ENCODE results near the gene SLC19A3.
"Not testable (repeated sequence)": the region's sequence is repeated elsewhere in the genome, so short reads cannot be mapped to it uniquely, and the experiment has no call there.

Gene SLC19A3

GRCh38 chr2:227724394-227725039 lies 6.7 kb upstream of the SLC19A3 start, which contains the start of gene SCYGR6:
SCYGR6 (minus strand) TSS chr2:227724757; CDS start chr2:227724757, 0 bp downstream.
- DNase-seq (ENCODE audit: low read depth) = peak; percentile 56
- no peak within 1 kb of the TSS for H3K4me3 ChIP-seq (ENCODE audit: low read depth, low read length)

GRCh38 chr2:227722821-227723220 lies 5.0 kb upstream of the SLC19A3 start:
- H3K4me3 ChIP-seq (ENCODE audit: low read depth, low read length); DNase-seq (ENCODE audit: low read depth): not testable (repeated sequence)

More at GRCh38 chr2:227724394-227725039, 6.7 kb upstream of the SLC19A3 start, which contains the start of gene SCYGR6:
- TF ChIP-seq MYC (IDR thresholded peaks at IDR 0.05; ENCODE audit: low read depth, low read length) = no peak
- TF ChIP-seq, protein P1, sequence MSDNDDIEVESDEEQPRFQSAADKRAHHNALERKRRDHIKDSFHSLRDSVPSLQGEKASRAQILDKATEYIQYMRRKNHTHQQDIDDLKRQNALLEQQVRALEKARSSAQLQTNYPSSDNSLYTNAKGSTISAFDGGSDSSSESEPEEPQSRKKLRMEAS (IDR thresholded peaks at IDR 0.05; ENCODE audit: low read depth, low read length) = no peak
- TF ChIP-seq CTCF (IDR thresholded peaks at IDR 0.05; ENCODE audit: low read depth, low read length) = no peak
- TF ChIP-seq POLR2A (IDR thresholded peaks at IDR 0.05; ENCODE audit: extremely low read depth, insufficient read length) = no peak

DNA sequence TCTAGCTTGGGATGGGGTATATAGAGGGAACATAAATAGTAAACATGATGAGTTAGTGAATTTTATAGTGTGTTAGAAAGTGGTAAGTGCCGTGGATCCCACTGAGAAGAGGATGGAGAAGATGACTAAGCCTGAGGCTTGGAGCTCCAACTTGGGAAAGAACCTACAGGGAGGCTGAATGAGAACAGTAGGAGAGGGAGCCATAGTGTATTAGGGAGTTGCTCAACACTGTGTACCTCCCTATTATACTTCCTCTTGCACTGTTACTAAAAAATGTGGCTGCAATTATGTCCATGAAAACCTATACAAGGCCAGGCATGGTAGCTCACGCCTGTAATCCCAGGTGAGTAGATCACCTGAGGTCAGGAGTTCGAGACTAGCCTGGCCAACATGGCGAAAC lies 2.9 kb upstream of the SLC19A3 start:
- no peak for TF ChIP-seq POLR2A (IDR thresholded peaks at IDR 0.05; ENCODE audit: extremely low read depth, insufficient read length)
- TF ChIP-seq, protein P1 (IDR thresholded peaks at IDR 0.05; ENCODE audit: low read depth, low read length) = no peak
- H3K4me3 ChIP-seq (ENCODE audit: low read depth, low read length) = no peak overlapping the region
- peak; percentile 35 for DNase-seq (ENCODE audit: low read depth)

GRCh38 chr2:227719641-227720040 lies 1.8 kb upstream of the SLC19A3 start:
- H3K4me3 ChIP-seq (ENCODE audit: low read depth, low read length) = no peak overlapping the region
- TF ChIP-seq, protein P1 (IDR thresholded peaks at IDR 0.05; ENCODE audit: low read depth, low read length) = no peak
- no peak for TF ChIP-seq POLR2A (IDR thresholded peaks at IDR 0.05; ENCODE audit: extremely low read depth, insufficient read length)
- no peak for TF ChIP-seq CTCF (IDR thresholded peaks at IDR 0.05; ENCODE audit: low read depth, low read length)
- no peak for TF ChIP-seq MYC (IDR thresholded peaks at IDR 0.05; ENCODE audit: low read depth, low read length)

GRCh38 chr2:227716501-227716900 lies 1.3 kb downstream of the SLC19A3 start:
- TF ChIP-seq, protein P1 (IDR thresholded peaks at IDR 0.05; ENCODE audit: low read depth, low read length) = no peak
- no peak for TF ChIP-seq POLR2A (IDR thresholded peaks at IDR 0.05; ENCODE audit: extremely low read depth, insufficient read length)
- no peak for TF ChIP-seq CTCF (IDR thresholded peaks at IDR 0.05; ENCODE audit: low read depth, low read length)
- no peak for TF ChIP-seq MYC (IDR thresholded peaks at IDR 0.05; ENCODE audit: low read depth, low read length)
- no peak for DNase-seq (ENCODE audit: low read depth)
- no peak overlapping the region for H3K4me3 ChIP-seq (ENCODE audit: low read depth, low read length)

More at GRCh38 chr2:227719641-227720040, 1.8 kb upstream of the SLC19A3 start:
- DNase-seq (ENCODE audit: low read depth) = peak; percentile 41

DNA sequence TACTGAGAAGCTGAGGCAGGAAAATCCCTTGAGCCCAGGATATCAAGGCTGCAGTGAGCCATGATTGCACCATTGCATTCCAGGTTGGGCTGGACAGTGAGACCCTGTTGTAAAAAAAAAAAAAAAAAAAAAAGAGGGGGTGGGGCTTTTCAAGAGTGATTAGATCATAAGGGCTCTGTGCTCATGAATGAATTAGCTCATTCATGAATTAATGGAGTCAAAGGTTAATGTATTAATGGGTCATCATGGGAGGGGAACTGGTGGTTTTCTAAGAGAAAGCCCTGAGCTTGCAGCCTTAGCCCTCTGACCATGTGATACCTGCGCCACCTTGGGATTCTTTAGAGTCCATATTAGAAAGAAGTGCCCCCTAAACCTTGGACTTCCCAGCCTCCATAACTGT lies 4.5 kb downstream of the SLC19A3 start:
- H3K4me3 ChIP-seq (ENCODE audit: low read depth, low read length) = no peak overlapping the region
- TF ChIP-seq, protein P1 (IDR thresholded peaks at IDR 0.05; ENCODE audit: low read depth, low read length) = no peak
- TF ChIP-seq CTCF (IDR thresholded peaks at IDR 0.05; ENCODE audit: low read depth, low read length) = no peak
- no peak for TF ChIP-seq MYC (IDR thresholded peaks at IDR 0.05; ENCODE audit: low read depth, low read length)
- TF ChIP-seq POLR2A (IDR thresholded peaks at IDR 0.05; ENCODE audit: extremely low read depth, insufficient read length) = no peak
- no peak for DNase-seq (ENCODE audit: low read depth)
